Measurements from ENCODE around the gene MFF. TPM values are rescaled to one million over a fixed set of nuclear protein-coding genes. Genes with fewer than 3 reads are reported as not detected.
A peak's percentile ranks its signal among the peaks of the same experiment; 100 is the strongest.

Gene MFF, protein sequence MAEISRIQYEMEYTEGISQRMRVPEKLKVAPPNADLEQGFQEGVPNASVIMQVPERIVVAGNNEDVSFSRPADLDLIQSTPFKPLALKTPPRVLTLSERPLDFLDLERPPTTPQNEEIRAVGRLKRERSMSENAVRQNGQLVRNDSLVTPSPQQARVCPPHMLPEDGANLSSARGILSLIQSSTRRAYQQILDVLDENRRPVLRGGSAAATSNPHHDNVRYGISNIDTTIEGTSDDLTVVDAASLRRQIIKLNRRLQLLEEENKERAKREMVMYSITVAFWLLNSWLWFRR
- total RNA-seq = 10 to 100 TPM; 66.5 to 73.9 TPM

DNA sequence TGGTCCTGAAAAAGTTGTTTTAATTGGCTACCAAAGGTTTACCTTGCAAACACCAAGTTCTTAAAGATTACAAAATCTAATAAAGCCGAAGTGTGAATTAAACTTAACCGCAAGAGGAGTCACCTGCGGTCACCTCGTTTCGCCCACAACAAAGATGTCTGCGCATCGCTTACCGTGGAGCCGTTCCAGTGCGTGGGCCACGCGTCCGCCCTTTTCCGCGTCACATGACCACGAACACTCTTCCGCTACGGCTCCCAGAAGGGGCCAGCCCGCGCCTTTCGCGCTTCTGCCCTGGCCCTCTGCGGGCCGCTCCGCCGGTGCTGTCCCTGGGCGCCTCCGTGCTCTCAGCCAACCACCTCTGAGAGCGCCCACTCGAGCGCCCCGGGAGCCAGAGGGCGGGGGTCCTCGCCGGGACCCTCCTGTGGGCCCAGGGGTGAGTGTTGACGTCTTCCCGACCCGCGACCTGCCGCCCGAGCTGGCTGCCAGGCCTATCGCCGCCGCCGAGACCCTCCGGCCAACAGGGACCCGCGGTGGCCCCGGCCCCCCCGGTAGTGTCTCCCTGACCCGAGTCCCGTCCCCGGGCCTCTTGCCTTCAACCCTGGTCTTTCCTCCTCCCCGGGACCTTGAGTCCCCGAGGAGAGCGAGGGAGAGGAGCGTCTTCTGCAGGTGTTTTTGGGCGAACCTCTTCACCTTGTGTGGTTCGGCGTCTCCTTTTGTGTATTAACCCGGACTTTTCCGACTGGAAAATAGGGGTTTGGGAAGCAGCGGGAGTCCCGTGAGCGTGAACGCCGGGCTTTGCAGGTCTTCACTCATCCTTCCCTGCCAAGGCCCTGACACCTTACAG, at the start of gene MFF:
Gene MFF (plus strand): TSS at position 257 of the 844 bp plus-strand sequence. CDS start 5,415 bp downstream, outside the sequence.
- TF ChIP-seq, protein P1, sequence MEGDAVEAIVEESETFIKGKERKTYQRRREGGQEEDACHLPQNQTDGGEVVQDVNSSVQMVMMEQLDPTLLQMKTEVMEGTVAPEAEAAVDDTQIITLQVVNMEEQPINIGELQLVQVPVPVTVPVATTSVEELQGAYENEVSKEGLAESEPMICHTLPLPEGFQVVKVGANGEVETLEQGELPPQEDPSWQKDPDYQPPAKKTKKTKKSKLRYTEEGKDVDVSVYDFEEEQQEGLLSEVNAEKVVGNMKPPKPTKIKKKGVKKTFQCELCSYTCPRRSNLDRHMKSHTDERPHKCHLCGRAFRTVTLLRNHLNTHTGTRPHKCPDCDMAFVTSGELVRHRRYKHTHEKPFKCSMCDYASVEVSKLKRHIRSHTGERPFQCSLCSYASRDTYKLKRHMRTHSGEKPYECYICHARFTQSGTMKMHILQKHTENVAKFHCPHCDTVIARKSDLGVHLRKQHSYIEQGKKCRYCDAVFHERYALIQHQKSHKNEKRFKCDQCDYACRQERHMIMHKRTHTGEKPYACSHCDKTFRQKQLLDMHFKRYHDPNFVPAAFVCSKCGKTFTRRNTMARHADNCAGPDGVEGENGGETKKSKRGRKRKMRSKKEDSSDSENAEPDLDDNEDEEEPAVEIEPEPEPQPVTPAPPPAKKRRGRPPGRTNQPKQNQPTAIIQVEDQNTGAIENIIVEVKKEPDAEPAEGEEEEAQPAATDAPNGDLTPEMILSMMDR (IDR thresholded peaks at IDR 0.05) = peak; percentile 40
- CTCF ChIA-PET = interaction anchor here (1.1 kb wide), 2 partner anchors 82 to 441 kb away, joined by 3 read pairs; no protein-coding TSS in a partner anchor
- intact Hi-C loops (cut with micrococcal nuclease) = loop anchor here (5.0 kb wide), 1 partner anchor 137 kb away; no protein-coding TSS in a partner anchor
- DNase-seq (peak; percentile 98), ATAC-seq (peak; percentile 95)
- Mint-ChIP-seq H3K4me3 (peak within 1 kb of the TSS; percentile 90), H3K4me1 (ENCODE audit: low read depth) (peaks cover 29% of the 10 kb centered on the region), H3K27ac (peak within 1 kb of the TSS; percentile 95), H3K9me3 (peaks cover 4% of the 10 kb centered on the region), H3K27me3 (no peaks in the 10 kb centered on the region), H3K36me3 (ENCODE audit: low read depth) (no peaks in the 10 kb centered on the region)
- POLR2A ChIA-PET = interaction anchor here (0.9 to 1.1 kb wide), 2 partner anchors 135 to 341 kb away, joined by 3 read pairs; no protein-coding TSS in a partner anchor

DNA sequence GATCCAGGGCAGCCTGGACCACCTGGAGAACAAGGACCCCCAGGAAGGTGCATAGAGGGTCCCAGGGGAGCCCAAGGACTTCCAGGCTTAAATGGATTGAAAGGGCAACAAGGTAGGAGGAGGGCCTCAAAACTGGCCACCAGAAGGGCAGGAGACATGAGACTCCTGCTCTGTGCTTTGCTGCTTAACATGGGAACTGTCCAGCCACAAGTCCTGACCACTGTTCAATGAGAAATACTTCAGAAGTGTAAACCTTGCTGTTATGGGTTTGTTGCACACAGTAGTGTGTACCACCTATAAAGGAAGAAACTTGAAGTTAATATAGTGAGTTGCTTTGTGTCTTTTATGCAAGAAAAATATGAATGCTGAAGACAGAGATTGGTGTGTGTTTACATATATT, 44.2 kb upstream of the MFF start:
- Mint-ChIP-seq H3K36me3 (ENCODE audit: low read depth) (no peaks in the 10 kb centered on the region), H3K4me1 (ENCODE audit: low read depth) (no peaks in the 10 kb centered on the region), H3K27me3 (no peaks in the 10 kb centered on the region), H3K4me3 (no peak overlapping the region), H3K9me3 (peaks cover 4% of the 10 kb centered on the region), H3K27ac (no peak overlapping the region)
- CTCF ChIA-PET = interaction anchor here (1.7 kb wide), 1 partner anchor 42 kb away, joined by 5 read pairs; no protein-coding TSS in a partner anchor
- DNase-seq (no peak), ATAC-seq (no peak)
- TF ChIP-seq, protein P1 (IDR thresholded peaks at IDR 0.05) = no peak
- intact Hi-C loops (cut with micrococcal nuclease) = no loop called here
- POLR2A ChIA-PET = no interaction called here

DNA sequence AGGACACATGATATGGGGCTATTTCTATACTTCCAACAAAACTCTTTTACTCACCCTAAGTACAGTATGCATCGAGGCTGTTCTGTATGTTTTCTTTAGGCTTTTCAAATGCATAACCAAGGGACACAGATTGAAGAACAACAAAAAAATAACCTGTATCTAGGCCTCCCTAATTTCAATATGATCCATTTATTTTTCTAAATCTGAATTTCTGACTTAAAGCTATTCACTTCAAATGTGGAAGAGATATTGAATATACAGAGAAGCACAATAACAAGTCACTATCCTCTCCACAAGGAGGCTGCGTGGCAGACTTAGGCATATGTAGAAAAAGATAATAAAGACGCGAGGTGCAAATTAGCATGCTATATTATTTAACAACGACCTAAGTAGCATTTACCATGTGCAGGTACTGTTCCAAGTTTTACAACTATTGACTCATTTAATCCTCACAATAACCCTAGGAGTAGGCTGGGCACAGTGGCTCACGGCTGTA, 39.3 kb upstream of the MFF start:
- ChIA-PET POLR2A (no interaction called here), CTCF (no interaction called here)
- TF ChIP-seq, protein P1 (IDR thresholded peaks at IDR 0.05) = no peak
- Mint-ChIP-seq H3K36me3 (ENCODE audit: low read depth) (no peaks in the 10 kb centered on the region), H3K27me3 (no peaks in the 10 kb centered on the region), H3K4me1 (ENCODE audit: low read depth) (no peaks in the 10 kb centered on the region), H3K9me3 (peaks cover 4% of the 10 kb centered on the region), H3K4me3 (no peak overlapping the region), H3K27ac (no peak overlapping the region)
- intact Hi-C loops (cut with micrococcal nuclease) = no loop called here
- DNase-seq = no peak
- no peak for ATAC-seq

DNA sequence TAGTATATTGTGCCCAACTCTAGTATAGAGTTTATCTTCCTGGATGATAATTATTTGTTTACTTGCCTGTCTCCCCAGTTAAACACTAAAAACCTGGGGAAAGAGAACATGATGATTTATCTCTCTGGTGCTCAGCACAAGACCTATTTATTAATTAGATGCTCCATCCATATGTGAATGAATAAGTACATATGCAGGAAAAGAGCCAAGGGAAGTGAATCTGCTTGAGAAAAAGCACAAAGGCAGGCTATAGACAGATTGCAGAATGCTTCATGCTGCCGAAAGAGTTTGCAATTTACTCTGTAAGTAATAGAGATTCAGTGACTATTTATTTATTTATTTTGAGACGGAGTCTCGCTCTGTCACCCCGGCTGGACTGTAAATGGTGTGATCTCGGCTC, 37.3 kb upstream of the MFF start:
- H3K4me1 Mint-ChIP-seq (ENCODE audit: low read depth) = no peaks in the 10 kb centered on the region
- DNase-seq (no peak), ATAC-seq (no peak)
- TF ChIP-seq, protein P1 (IDR thresholded peaks at IDR 0.05) = no peak
- no peaks in the 10 kb centered on the region for H3K36me3 Mint-ChIP-seq (ENCODE audit: low read depth)
- intact Hi-C loops (cut with micrococcal nuclease) = no loop called here
- no peaks in the 10 kb centered on the region for H3K27me3 Mint-ChIP-seq
- peaks cover 3% of the 10 kb centered on the region for H3K9me3 Mint-ChIP-seq
- ChIA-PET CTCF (interaction anchor here (1.3 kb wide), 1 partner anchor 34 kb away, joined by 3 read pairs; no protein-coding TSS in a partner anchor), POLR2A (interaction anchor here (1.0 kb wide), 1 partner anchor 12 kb away, joined by 3 read pairs; no protein-coding TSS in a partner anchor)
- H3K4me3 Mint-ChIP-seq = no peak overlapping the region
- H3K27ac Mint-ChIP-seq = no peak overlapping the region
